SU-DHL-6 (cell line): Measurements from ENCODE around the gene TTC12.

ENCODE experiments used
- H2AFZ ChIP-seq: fragments of 200-600 bp; sonication (generic); 2 replicates; pipeline ENCODE4 v1.6.1; 2014; ENCODE audit warnings: low read depth, mild to moderate bottlenecking, moderate library complexity, mixed read lengths, antibody characterized with exemption, low read length; ENCODE audit not compliant: severe bottlenecking
- H3F3A ChIP-seq: fragments of 200-600 bp; shearing (Covaris generic); 2 replicates; pipeline ENCODE4 v1.6.0; 2016; ENCODE audit warnings: antibody characterized with exemption, mild to moderate bottlenecking; ENCODE audit not compliant: insufficient read depth
- H3K27ac ChIP-seq: fragments of 200-600 bp; sonication (generic); 2 replicates; pipeline ENCODE4 v1.5.1; 2016; ENCODE audit warnings: low read depth, mild to moderate bottlenecking, low read length, moderate library complexity, mixed read lengths
- H3K27me3 ChIP-seq: fragments of 200-600 bp; sonication (generic), shearing (Covaris generic); 2 replicates; pipeline ENCODE4 v1.6.0; 2014; ENCODE audit warnings: mild to moderate bottlenecking, low read length
- H3K36me3 ChIP-seq: fragments of 200-600 bp; sonication (generic); 2 replicates; pipeline ENCODE4 v1.6.1; 2014; ENCODE audit warnings: mild to moderate bottlenecking, low read length, mixed read lengths
- H3K4me2 ChIP-seq: fragments of 300-600, 200-600 bp; shearing (Covaris generic), sonication (generic); 2 replicates; pipeline ENCODE4 v1.6.0; 2014; ENCODE audit warnings: low read length, low read depth, mild to moderate bottlenecking; ENCODE audit not compliant: poor library complexity, severe bottlenecking
- H3K4me3 ChIP-seq: fragments of 200-600 bp; sonication (generic); 2 replicates; pipeline ENCODE4 v1.5.1; 2014; ENCODE audit warnings: antibody characterized with exemption, low read length, mild to moderate bottlenecking, mixed read lengths; ENCODE audit not compliant: insufficient read depth, poor library complexity, severe bottlenecking
- H3K79me2 ChIP-seq: fragments of 200-600 bp; sonication (generic); 2 replicates; pipeline ENCODE4 v1.6.1; 2014; ENCODE audit warnings: mild to moderate bottlenecking, low read length, moderate library complexity; ENCODE audit not compliant: insufficient read depth
- H3K9ac ChIP-seq: fragments of 200-600 bp; sonication (generic); 2 replicates; pipeline ENCODE4 v1.7.0; 2014; ENCODE audit warnings: mild to moderate bottlenecking, low read length
- H3K9me2 ChIP-seq: fragments of 200-600 bp; sonication (generic); replicated peaks from 2 replicates; pipeline ENCODE4 v1.6.1; 2014; ENCODE audit warnings: low read length; ENCODE audit not compliant: insufficient read depth
- H3K9me3 ChIP-seq: fragments of 200-600 bp; sonication (generic); 2 replicates; pipeline ENCODE4 v1.6.1; 2014; ENCODE audit warnings: low read length, mixed read lengths; ENCODE audit not compliant: insufficient read depth
- H4K20me1 ChIP-seq: fragments of 200-600 bp; sonication (generic); 2 replicates; pipeline ENCODE4 v1.6.1; 2014; ENCODE audit warnings: low read depth, mild to moderate bottlenecking, antibody characterized with exemption, low read length, moderate library complexity, mixed read lengths
- CTCF ChIP-seq: fragments of 200-600 bp; sonication (generic); IDR thresholded peaks from one replicate; pipeline ENCODE4 v1.5.1; 2017; ENCODE audit warnings: antibody characterized with exemption, mild to moderate bottlenecking, low read length, moderate library complexity; ENCODE audit not compliant: insufficient read depth, poor library complexity, severe bottlenecking
- EZH2phosphoT487 ChIP-seq: fragments of 200-600 bp; sonication (generic), shearing (Covaris generic); conservative IDR thresholded peaks from 2 replicates; pipeline ENCODE4 v1.6.1; 2018; ENCODE audit warnings: mild to moderate bottlenecking, antibody characterized with exemption, low read length, moderate library complexity, mixed read lengths

TTC12 gene

GRCh38 chr11:113345978-113346377 lies 31.6 kb downstream of the TTC12 start:
- H2AFZ ChIP-seq: no peak overlapping the region
- H3K9ac ChIP-seq: no peak overlapping the region
- no peak overlapping the region for H3K4me3 ChIP-seq
- no peak overlapping the region for H3K4me2 ChIP-seq
- H3K9me3 ChIP-seq: no peaks in the 10 kb centered on the region
- TF ChIP-seq CTCF: no peak
- no peak for TF ChIP-seq EZH2phosphoT487
- no peaks in the 10 kb centered on the region for H3F3A ChIP-seq
- no peaks in the 10 kb centered on the region for H3K79me2 ChIP-seq
- no peaks in the 10 kb centered on the region for H3K27me3 ChIP-seq
- no peaks in the 10 kb centered on the region for H3K36me3 ChIP-seq
- no peak overlapping the region for H3K27ac ChIP-seq
- no peaks in the 10 kb centered on the region for H4K20me1 ChIP-seq
- H3K9me2 ChIP-seq: no peaks in the 10 kb centered on the region

GRCh38 chr11:113349528-113349927 lies 35.1 kb downstream of the TTC12 start:
- no peaks in the 10 kb centered on the region for H3K79me2 ChIP-seq
- H3K27me3 ChIP-seq: no peaks in the 10 kb centered on the region
- no peaks in the 10 kb centered on the region for H4K20me1 ChIP-seq
- H3K27ac ChIP-seq: no peak overlapping the region
- H3K4me3 ChIP-seq: no peak overlapping the region
- H2AFZ ChIP-seq: no peak overlapping the region
- no peaks in the 10 kb centered on the region for H3F3A ChIP-seq
- no peak overlapping the region for H3K4me2 ChIP-seq
- TF ChIP-seq EZH2phosphoT487: no peak
- TF ChIP-seq CTCF: no peak
- H3K9ac ChIP-seq: no peak overlapping the region
- H3K9me2 ChIP-seq: no peaks in the 10 kb centered on the region
- no peaks in the 10 kb centered on the region for H3K36me3 ChIP-seq
- H3K9me3 ChIP-seq: no peaks in the 10 kb centered on the region

- TF ChIP-seq EZH2phosphoT487 (no peak), CTCF (no peak)
- no peaks in the 10 kb centered on the region for H3K36me3 ChIP-seq
- no peak overlapping the region for H3K27ac ChIP-seq
- no peaks in the 10 kb centered on the region for H3K9me2 ChIP-seq
- no peaks in the 10 kb centered on the region for H3F3A ChIP-seq
- no peaks in the 10 kb centered on the region for H3K27me3 ChIP-seq
- no peaks in the 10 kb centered on the region for H3K79me2 ChIP-seq
- H4K20me1 ChIP-seq: no peaks in the 10 kb centered on the region
- no peak overlapping the region for H2AFZ ChIP-seq
- H3K9me3 ChIP-seq: no peaks in the 10 kb centered on the region
- H3K9ac ChIP-seq: no peak overlapping the region
- no peak overlapping the region for H3K4me2 ChIP-seq
- no peak overlapping the region for H3K4me3 ChIP-seq
These were observed 36.1 kb downstream of the TTC12 start for GRCh38 chr11:113350336-113351067.
